HEK293T (cell line): ENCODE measurements around the gene ASXL1.
"Not testable (repeated sequence)": the region's sequence is repeated elsewhere in the genome, so short reads cannot be mapped to it uniquely, and the experiment has no call there.

Experiments used
- CTCF ChIA-PET: fragments of 350-600 bp; formaldehyde crosslinking; extraction: SDS; loops from one replicate; lab custom pipeline; 2021; ENCODE audit warnings: antibody characterized with exemption, inconsistent platforms; lab: Yijun Ruan, JAX
- POLR2A ChIA-PET: fragments of 350-600 bp; formaldehyde crosslinking; extraction: SDS; loops from one replicate; lab custom pipeline; 2020; ENCODE audit warnings: antibody characterized with exemption, inconsistent platforms; lab: Yijun Ruan, JAX
- DNase-seq: peaks from one replicate; pipeline ENCODE4 v3.0.0; 2012; ENCODE audit warnings: mixed read lengths; ENCODE audit errors: extremely low spot score
- ARNT ChIP-seq: fragments of 450-650 bp; IDR thresholded peaks from 2 replicates; pipeline ENCODE4 v1.6.1; 2017; ENCODE audit warnings: mild to moderate bottlenecking
- BHLHE40 ChIP-seq: fragments of 450-650 bp; IDR thresholded peaks from 2 replicates; pipeline ENCODE4 v1.6.1; 2016; ENCODE audit warnings: mild to moderate bottlenecking, moderate library complexity, borderline replicate concordance
- CTBP1 ChIP-seq: fragments of 450-650 bp; IDR thresholded peaks from 2 replicates; pipeline ENCODE4 v1.6.1; 2016; ENCODE audit warnings: borderline replicate concordance
- ELF4 ChIP-seq: fragments of 450-650 bp; IDR thresholded peaks from 2 replicates; pipeline ENCODE4 v1.6.1; 2017; ENCODE audit warnings: antibody characterized with exemption
- FOXA1 ChIP-seq: fragments of 450-650 bp; IDR thresholded peaks from 2 replicates; pipeline ENCODE4 v1.6.1; 2016; ENCODE audit warnings: mild to moderate bottlenecking
- FOXK2 ChIP-seq: fragments of 450-650 bp; IDR thresholded peaks from 2 replicates; pipeline ENCODE4 v1.6.1; 2016; ENCODE audit warnings: mild to moderate bottlenecking
- FOXM1 ChIP-seq: fragments of 450-650 bp; IDR thresholded peaks from 2 replicates; pipeline ENCODE4 v1.6.1; 2017; ENCODE audit warnings: mild to moderate bottlenecking, borderline replicate concordance
- HDGF ChIP-seq: fragments of 450-650 bp; IDR thresholded peaks from 2 replicates; pipeline ENCODE4 v1.6.1; 2017; ENCODE audit warnings: antibody characterized with exemption, borderline replicate concordance
- L3MBTL2 ChIP-seq: fragments of 450-650 bp; conservative IDR thresholded peaks from 2 replicates; pipeline ENCODE4 v1.6.1; 2016; ENCODE audit warnings: mild to moderate bottlenecking
- LEF1 ChIP-seq: fragments of 450-650 bp; IDR thresholded peaks from 2 replicates; pipeline ENCODE4 v1.6.1; 2017; ENCODE audit warnings: mild to moderate bottlenecking, borderline replicate concordance
- NFRKB ChIP-seq: fragments of 450-650 bp; IDR thresholded peaks from 2 replicates; pipeline ENCODE4 v1.6.1; 2016; ENCODE audit warnings: mild to moderate bottlenecking, moderate library complexity
- SP1 ChIP-seq: fragments of 450-650 bp; IDR thresholded peaks from 2 replicates; pipeline ENCODE4 v1.6.1; 2017
- SUZ12 ChIP-seq: fragments of 450-650 bp; IDR thresholded peaks from 2 replicates; pipeline ENCODE4 v1.6.1; 2016; ENCODE audit warnings: mild to moderate bottlenecking
- TARDBP ChIP-seq: fragments of 450-650 bp; IDR thresholded peaks from 2 replicates; pipeline ENCODE4 v1.6.1; 2016
- ZNF384 ChIP-seq: fragments of 450-650 bp; IDR thresholded peaks from 2 replicates; pipeline ENCODE4 v1.6.1; 2016
- TF ChIP-seq, protein P1 (sequence below): fragments of 450-650 bp; IDR thresholded peaks from 2 replicates; pipeline ENCODE4 v1.6.1; 2016

Gene ASXL1

DNA sequence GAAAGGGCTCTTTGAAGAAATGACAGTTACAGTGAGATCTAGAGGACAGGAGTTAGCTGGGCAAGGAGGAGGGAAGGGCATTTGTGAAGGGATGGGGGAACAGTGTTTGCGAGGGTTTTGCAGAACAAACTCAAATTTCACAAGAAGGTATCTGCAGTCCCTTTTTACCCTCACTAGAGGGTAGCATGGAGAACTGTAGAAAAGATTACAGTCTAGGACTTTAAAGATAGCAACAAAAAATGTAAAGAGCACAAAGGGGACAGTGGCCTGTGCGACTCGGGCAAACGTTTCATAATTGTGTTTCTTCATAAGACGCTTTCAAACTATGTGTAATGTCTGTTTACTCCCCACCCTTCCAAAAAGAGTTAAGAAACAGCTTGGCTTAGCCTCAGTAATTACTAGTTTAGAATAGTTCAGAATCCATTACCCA, 21.2 kb upstream of the ASXL1 start:
- DNase-seq: peak; percentile 33
- TF ChIP-seq BHLHE40 (no peak), SUZ12 (no peak), ARNT (no peak), FOXA1 (no peak), ZNF384 (no peak), TARDBP (no peak), ELF4 (no peak), FOXM1 (no peak), FOXK2 (no peak), CTBP1 (no peak), HDGF (no peak), SP1 (no peak), NFRKB (no peak), LEF1 (no peak), L3MBTL2 (no peak)
- TF ChIP-seq, protein P1, sequence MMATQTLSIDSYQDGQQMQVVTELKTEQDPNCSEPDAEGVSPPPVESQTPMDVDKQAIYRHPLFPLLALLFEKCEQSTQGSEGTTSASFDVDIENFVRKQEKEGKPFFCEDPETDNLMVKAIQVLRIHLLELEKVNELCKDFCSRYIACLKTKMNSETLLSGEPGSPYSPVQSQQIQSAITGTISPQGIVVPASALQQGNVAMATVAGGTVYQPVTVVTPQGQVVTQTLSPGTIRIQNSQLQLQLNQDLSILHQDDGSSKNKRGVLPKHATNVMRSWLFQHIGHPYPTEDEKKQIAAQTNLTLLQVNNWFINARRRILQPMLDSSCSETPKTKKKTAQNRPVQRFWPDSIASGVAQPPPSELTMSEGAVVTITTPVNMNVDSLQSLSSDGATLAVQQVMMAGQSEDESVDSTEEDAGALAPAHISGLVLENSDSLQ: no peak
- ChIA-PET CTCF (interaction anchor here (1.6 kb wide), 1 partner anchor 121 kb away, joined by 4 read pairs; no protein-coding TSS in a partner anchor), POLR2A (no interaction called here)

DNA sequence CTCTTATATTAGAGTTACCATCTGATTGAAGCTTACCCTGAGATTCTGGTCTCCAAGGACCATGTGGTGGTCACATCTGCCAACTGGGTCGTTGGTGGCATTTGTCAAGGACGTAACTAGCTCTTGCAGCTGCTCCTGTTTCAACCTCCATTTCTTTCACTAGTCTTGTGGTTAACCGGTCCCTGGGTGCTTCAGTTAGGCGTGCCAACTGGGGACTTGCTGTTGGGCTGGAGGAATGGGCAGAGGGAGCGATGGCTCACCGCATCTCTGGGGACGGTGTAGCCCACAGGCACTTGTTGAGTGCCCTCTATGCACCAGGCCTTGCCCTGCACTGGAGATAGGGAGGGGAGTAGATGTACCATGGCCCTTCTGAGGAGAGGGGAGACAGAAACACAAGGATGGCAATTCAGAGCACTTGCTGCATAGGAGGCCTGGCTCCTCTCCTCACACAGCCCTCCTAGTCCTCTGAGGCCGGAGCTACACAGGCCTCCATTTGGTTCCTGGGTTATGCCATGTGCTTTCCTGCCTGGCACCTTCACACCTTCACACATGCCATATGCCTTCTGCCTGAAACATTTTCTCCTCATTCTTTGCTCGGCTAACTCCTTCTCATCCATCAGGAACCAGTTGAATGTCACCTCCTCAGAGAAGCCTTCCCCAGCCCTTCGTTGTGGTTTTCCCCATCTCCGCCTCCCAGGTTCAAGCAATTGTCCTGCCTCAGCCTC, 20.0 kb upstream of the ASXL1 start:
- POLR2A ChIA-PET: no interaction called here
- no peak for DNase-seq
- no peak for TF ChIP-seq SP1
- no peak for TF ChIP-seq CTBP1
- no peak for TF ChIP-seq BHLHE40
- TF ChIP-seq, protein P1: no peak
- TF ChIP-seq FOXA1: no peak
- TF ChIP-seq HDGF: no peak
- TF ChIP-seq NFRKB: no peak
- TF ChIP-seq SUZ12: no peak
- no peak for TF ChIP-seq L3MBTL2
- TF ChIP-seq FOXM1: no peak
- no peak for TF ChIP-seq ZNF384
- CTCF ChIA-PET: interaction anchor here (0.6 kb wide), 1 partner anchor 8 kb away, joined by 4 read pairs; no protein-coding TSS in a partner anchor

DNA sequence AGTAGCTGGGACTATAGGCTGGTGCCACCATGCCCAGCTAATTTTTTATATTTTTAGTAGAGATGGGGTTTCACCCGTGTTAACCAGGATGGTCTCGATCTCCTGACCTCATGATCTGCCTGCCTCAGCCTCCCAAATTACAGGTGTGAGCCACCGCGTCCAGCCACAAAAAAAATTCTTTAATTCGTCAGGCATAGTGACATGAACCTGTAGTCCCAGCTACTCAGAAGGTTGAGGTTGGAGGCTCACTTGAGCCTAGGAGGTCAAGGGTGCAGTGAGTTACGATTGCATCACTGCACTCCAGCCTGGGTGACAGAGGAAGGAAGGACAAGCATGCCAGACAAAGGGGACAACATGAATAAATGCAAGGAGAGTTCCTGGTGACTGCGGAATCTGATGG, 19.5 kb upstream of the ASXL1 start:
- CTCF ChIA-PET: interaction anchor here (0.6 kb wide), 1 partner anchor 8 kb away, joined by 4 read pairs; no protein-coding TSS in a partner anchor
- DNase-seq: no peak
- TF ChIP-seq ZNF384 (no peak), ELF4 (no peak), LEF1 (no peak), ARNT (no peak), SUZ12 (no peak), L3MBTL2 (no peak), TARDBP (no peak), FOXA1 (no peak)
- TF ChIP-seq, protein P1: no peak
- POLR2A ChIA-PET: no interaction called here

DNA sequence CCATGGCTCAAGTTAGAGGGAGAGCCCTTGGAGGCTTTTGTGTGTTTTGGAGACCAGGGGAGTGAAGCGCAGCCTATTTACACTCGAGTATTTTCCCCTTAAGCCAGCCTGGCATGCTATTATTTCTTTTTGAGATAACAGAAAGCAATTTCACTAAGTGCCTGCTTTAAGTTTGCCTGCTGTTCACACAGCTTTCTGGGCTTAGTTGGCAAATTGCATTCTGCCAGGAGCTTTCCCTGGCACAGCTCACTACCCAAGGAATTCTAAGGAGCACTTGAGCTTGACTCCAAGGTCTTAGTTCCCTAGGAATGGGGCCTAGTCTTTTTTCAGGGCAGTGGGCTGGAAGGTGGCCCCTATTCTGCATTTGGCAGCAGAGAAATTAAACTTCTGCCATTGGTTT, 19.0 kb upstream of the ASXL1 start:
- TF ChIP-seq L3MBTL2: no peak
- no peak for TF ChIP-seq CTBP1
- no peak for TF ChIP-seq HDGF
- TF ChIP-seq FOXA1: no peak
- no peak for TF ChIP-seq FOXM1
- TF ChIP-seq LEF1: no peak
- TF ChIP-seq ZNF384: no peak
- TF ChIP-seq BHLHE40: no peak
- TF ChIP-seq FOXK2: no peak
- TF ChIP-seq, protein P1: no peak
- TF ChIP-seq SUZ12: no peak
- TF ChIP-seq SP1: no peak
- no peak for TF ChIP-seq TARDBP
- no peak for TF ChIP-seq NFRKB
- no peak for TF ChIP-seq ELF4
- TF ChIP-seq ARNT: no peak
- no peak for DNase-seq
- ChIA-PET POLR2A (no interaction called here), CTCF (interaction anchor here (0.6 kb wide), 1 partner anchor 7 kb away, joined by 4 read pairs; no protein-coding TSS in a partner anchor)

DNA sequence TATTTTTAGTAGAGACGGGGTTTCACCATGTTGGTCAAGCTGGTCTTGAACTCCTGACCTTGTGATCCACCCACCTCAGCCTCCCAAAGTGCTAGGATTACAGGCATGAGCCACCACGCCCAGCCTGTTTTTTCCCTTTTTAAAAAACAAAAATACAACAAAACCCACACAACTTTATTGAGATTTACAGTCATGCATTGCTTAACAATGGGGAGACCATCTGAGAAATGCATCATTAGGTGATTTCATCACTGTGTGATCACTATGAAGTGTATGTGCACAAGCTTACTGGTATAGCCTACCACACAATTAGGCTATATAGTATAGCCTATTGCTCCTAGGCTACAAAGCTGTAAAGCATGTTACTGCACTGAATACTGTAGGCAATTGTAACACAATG, 17.1 kb upstream of the ASXL1 start:
- CTCF ChIA-PET, POLR2A ChIA-PET, DNase-seq: not testable (repeated sequence)

- POLR2A ChIA-PET: no interaction called here
- no peak for DNase-seq
- CTCF ChIA-PET: no interaction called here
- TF ChIP-seq LEF1 (no peak), FOXM1 (no peak), FOXK2 (no peak), TARDBP (no peak), L3MBTL2 (no peak)
Measured at GRCh38 chr20:32343439-32343838, 14.7 kb upstream of the ASXL1 start.
